HepG2 (cell line): Measurements from ENCODE around the gene KIAA0930. TPM values are rescaled to one million over a fixed set of nuclear protein-coding genes. Genes with fewer than 3 reads are reported as not detected.

Source experiments
- FOSL1 ChIP-seq: sonication (generic); formaldehyde crosslinking; IDR thresholded peaks from 2 replicates; pipeline ENCODE4 v1.9.0; 2021; ENCODE audit warnings: missing genetic modification reagents, borderline replicate concordance
- FOXC1 ChIP-seq: sonication (generic); formaldehyde crosslinking; IDR thresholded peaks from 2 replicates; pipeline ENCODE4 v1.8.0; 2022; ENCODE audit warnings: mild to moderate bottlenecking, missing genetic modification reagents, borderline replicate concordance
- GFI1 ChIP-seq: sonication (generic); formaldehyde crosslinking; IDR thresholded peaks from 2 replicates; pipeline ENCODE4 v1.5.0; 2020; ENCODE audit warnings: missing genetic modification reagents, mild to moderate bottlenecking, borderline replicate concordance
- MAFK ChIP-seq, 2 experiments: IDR thresholded peaks in 1 of 2; conservative IDR thresholded peaks in 1 of 2; 2 replicates each; pipeline ENCODE4 v1.6.1; 2011; ENCODE audit warnings: improper control_type of control experiment in 2 of 2, low read length in 2 of 2
- MIXL1 ChIP-seq: IDR thresholded peaks from 2 replicates; pipeline ENCODE4 v1.6.1; 2016
- NONO ChIP-seq, 2 experiments: fragments of 450-650 bp in 1 of 2; sonication (generic) in 1 of 2; formaldehyde crosslinking in 1 of 2; IDR thresholded peaks in 1 of 2; conservative IDR thresholded peaks in 1 of 2; 2 replicates each; pipeline versions ENCODE4 v1.6.1 to v1.8.0; 2017 to 2022; ENCODE audit warnings: mild to moderate bottlenecking in 1 of 2, missing genetic modification reagents in 1 of 2, moderate library complexity in 1 of 2
- PPARG ChIP-seq: conservative IDR thresholded peaks from 2 replicates; pipeline ENCODE4 v1.6.1; 2016; ENCODE audit warnings: missing biosample characterization, missing genetic modification reagents
- SIN3A ChIP-seq: IDR thresholded peaks from 2 replicates; pipeline ENCODE4 v1.6.1; 2011; ENCODE audit warnings: low read depth, mild to moderate bottlenecking, control low read depth, low read length, borderline replicate concordance
- SNAPC2 ChIP-seq: sonication (generic); formaldehyde crosslinking; IDR thresholded peaks from 2 replicates; pipeline ENCODE4 v1.8.1; 2022; ENCODE audit warnings: mild to moderate bottlenecking, missing genetic modification reagents
- TAF15 ChIP-seq: fragments of 200-400 bp; formaldehyde crosslinking; IDR thresholded peaks from one replicate; pipeline ENCODE4 v1.6.1; 2018; ENCODE audit warnings: mild to moderate bottlenecking, low read depth, low read length; ENCODE audit not compliant: poor library complexity, severe bottlenecking
- TBP ChIP-seq: sonication (generic); formaldehyde crosslinking; IDR thresholded peaks from 2 replicates; pipeline ENCODE4 v1.5.0; 2020; ENCODE audit warnings: missing genetic modification reagents
- ZKSCAN8 ChIP-seq: IDR thresholded peaks from 2 replicates; pipeline ENCODE4 v1.6.1; 2016; ENCODE audit warnings: borderline replicate concordance, missing genetic modification reagents, missing compliant biosample characterization
- ZNF160 ChIP-seq: sonication (generic); formaldehyde crosslinking; IDR thresholded peaks from 2 replicates; pipeline ENCODE4 v1.8.0; 2022; ENCODE audit warnings: mild to moderate bottlenecking, inconsistent platforms, missing genetic modification reagents
- ZNF430 ChIP-seq: sonication (generic); formaldehyde crosslinking; IDR thresholded peaks from 2 replicates; pipeline ENCODE4 v1.9.0; 2021; ENCODE audit warnings: mild to moderate bottlenecking, missing genetic modification reagents
- ZNF589 ChIP-seq: sonication (generic); formaldehyde crosslinking; conservative IDR thresholded peaks from 2 replicates; pipeline ENCODE4 v1.8.0; 2022; ENCODE audit warnings: mild to moderate bottlenecking, moderate library complexity, missing genetic modification reagents
- ZNF713 ChIP-seq: sonication (generic); formaldehyde crosslinking; IDR thresholded peaks from 2 replicates; pipeline ENCODE4 v1.4.0; 2020; ENCODE audit warnings: mild to moderate bottlenecking, missing genetic modification reagents
- ZNF749 ChIP-seq: sonication (generic); formaldehyde crosslinking; IDR thresholded peaks from 2 replicates; pipeline ENCODE4 v1.8.0; 2022; ENCODE audit warnings: mild to moderate bottlenecking, missing genetic modification reagents, moderate library complexity, borderline replicate concordance
- ZNF878 ChIP-seq: sonication (generic); formaldehyde crosslinking; IDR thresholded peaks from 2 replicates; pipeline ENCODE4 v1.8.1; 2023; ENCODE audit warnings: mild to moderate bottlenecking, missing genetic modification reagents, moderate library complexity
- ZSCAN30 ChIP-seq: sonication (generic); formaldehyde crosslinking; IDR thresholded peaks from 2 replicates; pipeline ENCODE4 v1.5.0; 2020; ENCODE audit warnings: mild to moderate bottlenecking, missing genetic modification reagents
- polyA plus RNA-seq, 8 experiments: library from polyadenylated mRNA; depleted of rRNA in 3 of 8; stranded (reverse) in 7 of 8; unstranded in 1 of 8; fragments of >200 nt; fragmentation: Illumina TruSeq in 4 of 8; extraction: Trizol in 4 of 8; gene quantifications; 2 replicates each; pipeline versions ENCODE4 v1.2.1 to v1.2.3, GENCODE V29; 2011 to 2016; ENCODE audit warnings: low read depth in 4 of 8, missing spikeins in 1 of 8, mixed read lengths in 1 of 8; ENCODE audit not compliant: insufficient read depth in 1 of 8
- total RNA-seq, 5 experiments: library from RNA; depleted of rRNA; stranded (reverse); fragments of >200 nt; fragmentation: Illumina TruSeq; extraction: Trizol; gene quantifications; 2 replicates each; pipeline ENCODE4 v1.2.3, GENCODE V29; 2016; ENCODE audit warnings: low read depth in 1 of 5
- TF ChIP-seq, protein P1 (sequence below): sonication (generic); formaldehyde crosslinking; conservative IDR thresholded peaks from 2 replicates; pipeline ENCODE4 v1.4.0; 2020; ENCODE audit warnings: missing genetic modification reagents
- TF ChIP-seq, protein P2 (sequence below): IDR thresholded peaks from 2 replicates; pipeline ENCODE4 v1.6.1; 2012; ENCODE audit warnings: inconsistent platforms
- TF ChIP-seq, protein P3 (sequence below): sonication (generic); formaldehyde crosslinking; IDR thresholded peaks from 2 replicates; pipeline ENCODE4 v1.4.0; 2020; ENCODE audit warnings: missing genetic modification reagents
- TF ChIP-seq, protein P4 (sequence below): IDR thresholded peaks from 2 replicates; pipeline ENCODE4 v1.6.1; 2016; ENCODE audit warnings: low read depth
- TF ChIP-seq, protein P5 (sequence below): sonication (generic); formaldehyde crosslinking; IDR thresholded peaks from 2 replicates; pipeline ENCODE4 v1.5.0; 2020; ENCODE audit warnings: missing genetic modification reagents

Gene KIAA0930
- total and polyA plus RNA-seq, 2 of the 13 experiments (the other 11 are each of a cell fraction or from before 2014, with no cell fraction given), result 27.0 to 38.2 TPM

DNA sequence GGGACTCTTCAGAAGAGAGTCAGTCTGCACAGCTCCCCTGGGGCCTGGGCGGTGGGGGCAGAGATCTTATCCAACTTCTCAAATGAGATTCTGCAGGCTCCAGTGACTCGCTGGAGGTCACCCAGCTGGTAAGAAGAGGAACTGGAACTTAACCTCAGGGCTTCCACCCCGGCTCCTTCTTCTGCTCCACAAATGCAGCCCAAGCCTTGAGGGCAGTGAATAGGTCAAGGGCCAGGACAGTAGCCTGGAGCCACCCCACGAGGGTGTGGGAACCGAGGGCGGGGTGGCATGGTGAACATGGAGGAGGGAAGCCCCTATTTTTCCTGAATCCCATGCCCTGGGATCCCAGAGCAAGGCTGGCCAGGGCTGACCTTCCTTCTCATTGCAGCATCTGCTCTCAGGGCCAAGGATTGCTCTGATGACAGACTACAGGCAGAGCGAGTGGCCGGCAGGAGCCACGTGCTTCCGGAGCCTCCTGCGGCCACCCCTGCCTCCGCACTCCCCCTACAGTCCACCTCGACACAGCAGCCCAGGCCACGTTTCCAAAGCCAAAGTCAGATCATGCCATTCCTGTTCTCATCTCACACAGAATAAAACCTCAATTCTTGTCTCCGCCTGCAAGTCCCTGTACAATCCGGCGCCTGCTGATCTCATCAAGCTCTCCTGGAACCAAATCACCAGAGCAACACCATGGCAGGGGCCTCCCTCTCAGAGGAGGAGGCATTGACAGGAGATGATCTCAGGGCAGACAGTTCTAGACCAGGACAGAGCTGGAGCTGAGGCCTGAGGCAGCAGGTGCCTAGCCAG lies 23.0 kb upstream of the KIAA0930 start (continued):
- TF ChIP-seq SNAPC2 (CRISPR knock-in tag) (peak; percentile 81), ZKSCAN8 (CRISPR knock-in tag) (peak; percentile 82), ZNF160 (CRISPR knock-in tag) (no peak), SIN3A (peak; percentile 94), ZNF713 (peak; percentile 95), PPARG (CRISPR knock-in tag) (0 out of 2 replicates have a peak, but pooled peaks have one; percentile 12), ZNF749 (CRISPR knock-in tag) (peak; percentile 62; the same call in 1 of the 2 replicates), ZSCAN30 (no peak), MIXL1 (CRISPR knock-in tag) (no peak), ZNF430 (CRISPR knock-in tag) (peak; percentile 82), FOXC1 (CRISPR knock-in tag) (peak; percentile 44; the same call in 1 of the 2 replicates), GFI1 (0 out of 2 replicates have a peak, but pooled peaks have one; percentile 42), TAF15 (no peak), NONO (IDR thresholded peaks at IDR 0.05) (no peak), NONO (CRISPR knock-in tag; conservative IDR thresholded peaks at IDR 0.05) (peak; percentile 66), ZNF589 (CRISPR knock-in tag) (no peak), FOSL1 (CRISPR knock-in tag) (no peak), TBP (no peak), MAFK (conservative IDR thresholded peaks at IDR 0.05 in 1 of 2, IDR thresholded peaks at IDR 0.05 in 1 of 2; ENCODE audit: low read length in 2 of 2) (no peak), ZNF878 (CRISPR knock-in tag) (peak; percentile 48; the same call in 1 of the 2 replicates)
- TF ChIP-seq, protein P1, sequence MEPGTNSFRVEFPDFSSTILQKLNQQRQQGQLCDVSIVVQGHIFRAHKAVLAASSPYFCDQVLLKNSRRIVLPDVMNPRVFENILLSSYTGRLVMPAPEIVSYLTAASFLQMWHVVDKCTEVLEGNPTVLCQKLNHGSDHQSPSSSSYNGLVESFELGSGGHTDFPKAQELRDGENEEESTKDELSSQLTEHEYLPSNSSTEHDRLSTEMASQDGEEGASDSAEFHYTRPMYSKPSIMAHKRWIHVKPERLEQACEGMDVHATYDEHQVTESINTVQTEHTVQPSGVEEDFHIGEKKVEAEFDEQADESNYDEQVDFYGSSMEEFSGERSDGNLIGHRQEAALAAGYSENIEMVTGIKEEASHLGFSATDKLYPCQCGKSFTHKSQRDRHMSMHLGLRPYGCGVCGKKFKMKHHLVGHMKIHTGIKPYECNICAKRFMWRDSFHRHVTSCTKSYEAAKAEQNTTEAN (CRISPR knock-in tag), result no peak
- TF ChIP-seq, protein P2, sequence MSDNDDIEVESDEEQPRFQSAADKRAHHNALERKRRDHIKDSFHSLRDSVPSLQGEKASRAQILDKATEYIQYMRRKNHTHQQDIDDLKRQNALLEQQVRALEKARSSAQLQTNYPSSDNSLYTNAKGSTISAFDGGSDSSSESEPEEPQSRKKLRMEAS, result peak; percentile 99
- TF ChIP-seq, protein P3, sequence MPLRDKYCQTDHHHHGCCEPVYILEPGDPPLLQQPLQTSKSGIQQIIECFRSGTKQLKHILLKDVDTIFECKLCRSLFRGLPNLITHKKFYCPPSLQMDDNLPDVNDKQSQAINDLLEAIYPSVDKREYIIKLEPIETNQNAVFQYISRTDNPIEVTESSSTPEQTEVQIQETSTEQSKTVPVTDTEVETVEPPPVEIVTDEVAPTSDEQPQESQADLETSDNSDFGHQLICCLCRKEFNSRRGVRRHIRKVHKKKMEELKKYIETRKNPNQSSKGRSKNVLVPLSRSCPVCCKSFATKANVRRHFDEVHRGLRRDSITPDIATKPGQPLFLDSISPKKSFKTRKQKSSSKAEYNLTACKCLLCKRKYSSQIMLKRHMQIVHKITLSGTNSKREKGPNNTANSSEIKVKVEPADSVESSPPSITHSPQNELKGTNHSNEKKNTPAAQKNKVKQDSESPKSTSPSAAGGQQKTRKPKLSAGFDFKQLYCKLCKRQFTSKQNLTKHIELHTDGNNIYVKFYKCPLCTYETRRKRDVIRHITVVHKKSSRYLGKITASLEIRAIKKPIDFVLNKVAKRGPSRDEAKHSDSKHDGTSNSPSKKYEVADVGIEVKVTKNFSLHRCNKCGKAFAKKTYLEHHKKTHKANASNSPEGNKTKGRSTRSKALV (CRISPR knock-in tag), result no peak
- TF ChIP-seq, protein P4, sequence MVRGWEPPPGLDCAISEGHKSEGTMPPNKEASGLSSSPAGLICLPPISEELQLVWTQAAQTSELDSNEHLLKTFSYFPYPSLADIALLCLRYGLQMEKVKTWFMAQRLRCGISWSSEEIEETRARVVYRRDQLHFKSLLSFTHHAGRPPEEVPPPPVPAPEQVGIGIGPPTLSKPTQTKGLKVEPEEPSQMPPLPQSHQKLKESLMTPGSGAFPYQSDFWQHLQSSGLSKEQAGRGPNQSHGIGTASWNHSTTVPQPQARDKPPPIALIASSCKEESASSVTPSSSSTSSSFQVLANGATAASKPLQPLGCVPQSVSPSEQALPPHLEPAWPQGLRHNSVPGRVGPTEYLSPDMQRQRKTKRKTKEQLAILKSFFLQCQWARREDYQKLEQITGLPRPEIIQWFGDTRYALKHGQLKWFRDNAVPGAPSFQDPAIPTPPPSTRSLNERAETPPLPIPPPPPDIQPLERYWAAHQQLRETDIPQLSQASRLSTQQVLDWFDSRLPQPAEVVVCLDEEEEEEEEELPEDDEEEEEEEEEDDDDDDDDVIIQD, result peak; percentile 55; the same call in 1 of the 2 replicates
- TF ChIP-seq, protein P5, sequence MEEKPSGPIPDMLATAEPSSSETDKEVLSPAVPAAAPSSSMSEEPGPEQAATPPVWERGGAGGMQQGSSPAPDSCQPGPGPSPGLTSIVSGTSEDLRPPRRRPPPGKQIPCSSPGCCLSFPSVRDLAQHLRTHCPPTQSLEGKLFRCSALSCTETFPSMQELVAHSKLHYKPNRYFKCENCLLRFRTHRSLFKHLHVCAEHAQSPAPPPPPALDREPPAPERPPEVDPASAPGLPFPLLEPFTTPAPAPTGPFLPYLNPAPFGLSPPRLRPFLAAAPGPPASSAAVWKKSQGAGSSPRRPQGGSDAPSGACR (CRISPR knock-in tag), result no peak
